GM23338 (cell line): ENCODE results near the gene SURF4. TPM values are rescaled to one million over a fixed set of nuclear protein-coding genes. Genes with fewer than 3 reads are reported as not detected.

Experiments used
- ATAC-seq: fragments of 200-7000 bp; cut with Tn5 transposase; 3 replicates; pipeline ENCODE4 v1.9.1; 2020
- DNase-seq: peaks from one replicate; pipeline ENCODE4 v3.0.0-alpha.2; 2015; ENCODE audit warnings: low spot score
- H2AFZ ChIP-seq: fragments of 200-600 bp; sonication (generic); 2 replicates; pipeline ENCODE4 v1.8.0; 2016; ENCODE audit warnings: antibody characterized with exemption, mild to moderate bottlenecking, moderate library complexity
- H3F3A ChIP-seq: fragments of 200-600 bp; sonication (generic); replicated peaks from 2 replicates; pipeline ENCODE4 v1.8.0; 2017; ENCODE audit warnings: antibody characterized with exemption, mixed run types, low read depth
- H3K27ac ChIP-seq: fragments of 200-600 bp; sonication (generic); 2 replicates; pipeline ENCODE4 v1.6.1; 2016; ENCODE audit warnings: low read depth
- H3K27me3 ChIP-seq: fragments of 200-600 bp; sonication (generic); 2 replicates; pipeline ENCODE4 v1.8.0; 2016; ENCODE audit warnings: mild to moderate bottlenecking, mixed run types, moderate library complexity; ENCODE audit not compliant: insufficient read depth
- H3K36me3 ChIP-seq: fragments of 200-600 bp; sonication (generic); 2 replicates; pipeline ENCODE4 v1.8.0; 2016; ENCODE audit warnings: mild to moderate bottlenecking; ENCODE audit not compliant: insufficient read depth
- H3K4me1 ChIP-seq: fragments of 200-600 bp; sonication (generic); 2 replicates; pipeline ENCODE4 v1.8.0; 2016; ENCODE audit warnings: mild to moderate bottlenecking, moderate library complexity; ENCODE audit not compliant: insufficient read depth
- H3K4me2 ChIP-seq: fragments of 200-600 bp; sonication (generic); 2 replicates; pipeline ENCODE4 v1.7.1; 2017; ENCODE audit warnings: mixed run types
- H3K4me3 ChIP-seq: fragments of 200-600 bp; sonication (generic); 2 replicates; pipeline ENCODE4 v1.6.1; 2016; ENCODE audit warnings: mixed run types
- H3K79me2 ChIP-seq: fragments of 200-600 bp; sonication (generic); replicated peaks from 2 replicates; pipeline ENCODE4 v1.8.0; 2017; ENCODE audit warnings: mild to moderate bottlenecking; ENCODE audit not compliant: insufficient read depth
- H3K9me2 ChIP-seq: fragments of 200-600 bp; sonication (generic); 2 replicates; pipeline ENCODE4 v1.8.0; 2017; ENCODE audit not compliant: insufficient read depth
- H4K20me1 ChIP-seq: fragments of 200-600 bp; sonication (generic); replicated peaks from 2 replicates; pipeline ENCODE4 v1.8.0; 2017; ENCODE audit warnings: mild to moderate bottlenecking; ENCODE audit not compliant: insufficient read depth
- H3K27ac Mint-ChIP-seq: 2 replicates; pipeline ENCODE4 v1.8.0; 2020; ENCODE audit warnings: inconsistent platforms, mild to moderate bottlenecking, moderate library complexity, mixed read lengths
- H3K27me3 Mint-ChIP-seq: 3 replicates; pipeline ENCODE4 v1.8.0; 2022; ENCODE audit warnings: low read depth, mild to moderate bottlenecking, moderate library complexity, mixed read lengths, inconsistent platforms; ENCODE audit not compliant: insufficient read depth, poor library complexity
- H3K36me3 Mint-ChIP-seq: 3 replicates; pipeline ENCODE4 v1.8.0; 2021; ENCODE audit warnings: low read depth, mild to moderate bottlenecking, inconsistent platforms, moderate library complexity, mixed read lengths
- H3K4me1 Mint-ChIP-seq: 3 replicates; pipeline ENCODE4 v1.8.0; 2020; ENCODE audit warnings: mild to moderate bottlenecking, inconsistent platforms, mixed read lengths
- H3K4me3 Mint-ChIP-seq: 3 replicates; pipeline ENCODE4 v1.8.0; 2021; ENCODE audit warnings: moderate library complexity, mild to moderate bottlenecking, inconsistent platforms, mixed read lengths
- H3K9me3 Mint-ChIP-seq: 3 replicates; pipeline ENCODE4 v1.8.0; 2020; ENCODE audit warnings: moderate library complexity, mild to moderate bottlenecking, inconsistent platforms, mixed read lengths
- CREB1 ChIP-seq: fragments of 250-450 bp; sonication (Bioruptor Pico); IDR thresholded peaks from 2 replicates; pipeline ENCODE4 v1.5.0; 2020; ENCODE audit warnings: low read depth, mild to moderate bottlenecking, moderate library complexity
- CTCF ChIP-seq, 2 experiments: fragments of 200-600 bp in 1 of 2; sonication (generic) in 1 of 2; conservative IDR thresholded peaks; 2 replicates each; pipeline versions ENCODE4 v1.5.1 to v1.6.1; 2016 to 2017; ENCODE audit warnings: antibody characterized with exemption in 2 of 2, low read depth in 2 of 2, mild to moderate bottlenecking in 2 of 2, moderate library complexity in 1 of 2
- ETS1 ChIP-seq: IDR thresholded peaks from 2 replicates; pipeline ENCODE4 v1.6.1; 2016; ENCODE audit warnings: antibody characterized with exemption
- EZH2 ChIP-seq: fragments of 200-600 bp; sonication (generic); IDR thresholded peaks from one replicate; pipeline ENCODE4 v1.8.0; 2017; ENCODE audit warnings: antibody characterized with exemption, mild to moderate bottlenecking, low read depth; ENCODE audit not compliant: unreplicated experiment
- EZH2phosphoT487 ChIP-seq: fragments of 200-600 bp; sonication (generic); IDR thresholded peaks from one replicate; pipeline ENCODE4 v1.8.1; 2018; ENCODE audit warnings: antibody characterized with exemption; ENCODE audit not compliant: unreplicated experiment
- JUNB ChIP-seq: IDR thresholded peaks from one replicate; pipeline ENCODE4 v1.6.1; 2016; ENCODE audit warnings: antibody characterized with exemption; ENCODE audit not compliant: unreplicated experiment
- POLR2AphosphoS5 ChIP-seq: IDR thresholded peaks from 2 replicates; pipeline ENCODE4 v1.6.1; 2016; ENCODE audit warnings: antibody characterized with exemption, low read depth
- REST ChIP-seq: IDR thresholded peaks from one replicate; pipeline ENCODE4 v1.6.1; 2018; ENCODE audit warnings: antibody characterized with exemption; ENCODE audit not compliant: unreplicated experiment
- STAT1 ChIP-seq: IDR thresholded peaks from one replicate; pipeline ENCODE4 v1.6.1; 2016; ENCODE audit warnings: antibody characterized with exemption; ENCODE audit not compliant: unreplicated experiment
- ZNF114 ChIP-seq: fragments of 250-450 bp; sonication (Bioruptor Pico); IDR thresholded peaks from 2 replicates; pipeline ENCODE4 v1.5.0; 2020; ENCODE audit warnings: mild to moderate bottlenecking, moderate library complexity
- ZNF331 ChIP-seq: fragments of 250-450 bp; sonication (Bioruptor Pico); IDR thresholded peaks from 2 replicates; pipeline ENCODE4 v1.5.0; 2020; ENCODE audit warnings: low read depth, mild to moderate bottlenecking, moderate library complexity
- ZNF462 ChIP-seq: fragments of 250-450 bp; sonication (Bioruptor Pico); IDR thresholded peaks from 2 replicates; pipeline ENCODE4 v1.5.0; 2020; ENCODE audit warnings: mild to moderate bottlenecking, moderate library complexity
- polyA plus RNA-seq: library from polyadenylated mRNA; unstranded; fragments of >200 nt; fragmentation: Nextera tagmentation; extraction: Ambion mirVana; gene quantifications from 2 replicates; pipeline ENCODE4 v1.2.1, GENCODE V29; 2016
- total RNA-seq: library from RNA; depleted of rRNA; stranded (reverse); fragments of >200 nt; shearing (Covaris generic); gene quantifications from 2 replicates; pipeline ENCODE4 v1.2.3, GENCODE V29; 2014

Gene SURF4
- total and polyA plus RNA-seq, 2 experiments from 2014 or later = 66.3 to 242 TPM

GRCh38 chr9:133341369-133342068, 34.3 kb downstream of the SURF4 start (continued):
- TF ChIP-seq ZNF462 (no peak), EZH2 (no peak), CREB1 (CRISPR knock-in tag) (no peak), ZNF114 (CRISPR knock-in tag) (no peak)

- no peak overlapping the region for H3K4me2 ChIP-seq
- no peak for DNase-seq
- H3K79me2 ChIP-seq = peaks cover 8% of the 10 kb centered on the region
- H2AFZ ChIP-seq = no peak overlapping the region
- H3K4me1 Mint-ChIP-seq = peaks cover 4% of the 10 kb centered on the region
- H3K4me1 ChIP-seq = no peaks in the 10 kb centered on the region; the same call in 1 of the 2 replicates
- peaks cover 16% of the 10 kb centered on the region for H4K20me1 ChIP-seq
- H3K27me3 ChIP-seq = no peaks in the 10 kb centered on the region
- no peak overlapping the region for H3K27ac ChIP-seq
- peaks cover 21% of the 10 kb centered on the region for H3K36me3 ChIP-seq
- H3K36me3 Mint-ChIP-seq = peaks cover 71% of the 10 kb centered on the region
- peaks cover 10% of the 10 kb centered on the region for H3K27me3 Mint-ChIP-seq
- H3K27ac Mint-ChIP-seq = no peak overlapping the region
- H3K9me3 Mint-ChIP-seq = peaks cover 1% of the 10 kb centered on the region; the same call in 1 of the 3 replicates
- no peaks in the 10 kb centered on the region for H3K9me2 ChIP-seq
- ATAC-seq = no peak
- peaks cover 33% of the 10 kb centered on the region; the same call in 1 of the 2 replicates for H3F3A ChIP-seq
- no peak overlapping the region for H3K4me3 ChIP-seq
- no peak overlapping the region for H3K4me3 Mint-ChIP-seq
- TF ChIP-seq EZH2 (no peak), CREB1 (CRISPR knock-in tag) (no peak), REST (no peak), ETS1 (no peak), POLR2AphosphoS5 (no peak), STAT1 (no peak), ZNF331 (CRISPR knock-in tag) (no peak), CTCF (conservative IDR thresholded peaks at IDR 0.05; ENCODE audit: low read depth in 2 of 2) (no peak), EZH2phosphoT487 (no peak), ZNF114 (CRISPR knock-in tag) (no peak), JUNB (no peak)
These were observed 34.9 kb downstream of the SURF4 start for GRCh38 chr9:133340916-133341315.
